Glutamatergic neuron (in vitro differentiated cells): ENCODE results near the gene GJD2. TPM values are rescaled to one million over a fixed set of nuclear protein-coding genes. Genes with fewer than 3 reads are reported as not detected.

Experiments
- DNase-seq: peaks from one replicate; pipeline ENCODE4 v3.0.0; 2022
- H3K27ac Mint-ChIP-seq: one replicate; pipeline ENCODE4 v1.8.0; 2020; ENCODE audit warnings: mild to moderate bottlenecking, mixed read lengths, inconsistent platforms; ENCODE audit not compliant: unreplicated experiment
- H3K27me3 Mint-ChIP-seq: one replicate; pipeline ENCODE4 v1.8.0; 2020; ENCODE audit warnings: mild to moderate bottlenecking, moderate library complexity, mixed read lengths, inconsistent platforms; ENCODE audit not compliant: unreplicated experiment
- H3K36me3 Mint-ChIP-seq: one replicate; pipeline ENCODE4 v1.8.0; 2020; ENCODE audit warnings: mild to moderate bottlenecking, mixed read lengths, inconsistent platforms; ENCODE audit not compliant: unreplicated experiment
- H3K4me1 Mint-ChIP-seq: one replicate; pipeline ENCODE4 v1.8.0; 2020; ENCODE audit warnings: mild to moderate bottlenecking, low read depth, mixed read lengths, inconsistent platforms; ENCODE audit not compliant: unreplicated experiment
- H3K4me3 Mint-ChIP-seq: one replicate; pipeline ENCODE4 v1.8.0; 2020; ENCODE audit warnings: mild to moderate bottlenecking, mixed read lengths, inconsistent platforms; ENCODE audit not compliant: unreplicated experiment
- H3K9me3 Mint-ChIP-seq: one replicate; pipeline ENCODE4 v1.8.0; 2020; ENCODE audit warnings: mild to moderate bottlenecking, moderate library complexity, mixed read lengths, inconsistent platforms; ENCODE audit not compliant: unreplicated experiment
- total RNA-seq: library from RNA; stranded (reverse); fragmentation: NEBNext Ultra II Directional; extraction: Animal tissue kit (Norgen Biotek cat#: 25700); gene quantifications from one replicate; pipeline ENCODE4 v1.2.1, GENCODE V29; 2021; ENCODE audit not compliant: unreplicated experiment
- TF ChIP-seq, protein P1 (sequence below): fragments of 200-600 bp; sonication (generic); IDR thresholded peaks from one replicate; pipeline ENCODE4 v1.5.0; 2021; ENCODE audit not compliant: partially characterized antibody, unreplicated experiment

Gene GJD2
- total RNA-seq, 1 donor from 2014 or later, result 3.3 TPM

DNA sequence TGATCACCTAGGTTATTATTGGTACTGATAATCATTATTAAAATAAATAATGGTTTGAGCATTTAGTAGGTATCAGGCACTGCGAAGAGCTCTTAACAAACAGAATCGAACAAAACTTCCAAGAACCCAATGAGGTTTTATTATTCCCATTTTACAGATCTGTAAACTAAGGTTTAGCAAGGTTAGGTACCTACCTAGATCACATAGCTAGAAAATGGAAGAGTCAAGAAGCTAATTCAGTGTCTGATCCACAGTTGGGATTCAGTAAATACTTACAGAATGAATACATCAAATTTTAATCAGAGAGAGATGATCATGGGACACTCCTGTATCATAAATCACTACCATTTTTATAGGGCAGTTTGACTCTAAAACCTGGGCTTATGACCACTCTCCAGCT lies 15.5 kb downstream of the GJD2 start:
- Mint-ChIP-seq H3K4me1 (peaks cover 15% of the 10 kb centered on the region), H3K4me3 (no peak overlapping the region), H3K27me3 (peaks cover 2% of the 10 kb centered on the region), H3K27ac (no peak overlapping the region), H3K9me3 (no peaks in the 10 kb centered on the region), H3K36me3 (no peaks in the 10 kb centered on the region)
- no peak for DNase-seq
- TF ChIP-seq, protein P1, sequence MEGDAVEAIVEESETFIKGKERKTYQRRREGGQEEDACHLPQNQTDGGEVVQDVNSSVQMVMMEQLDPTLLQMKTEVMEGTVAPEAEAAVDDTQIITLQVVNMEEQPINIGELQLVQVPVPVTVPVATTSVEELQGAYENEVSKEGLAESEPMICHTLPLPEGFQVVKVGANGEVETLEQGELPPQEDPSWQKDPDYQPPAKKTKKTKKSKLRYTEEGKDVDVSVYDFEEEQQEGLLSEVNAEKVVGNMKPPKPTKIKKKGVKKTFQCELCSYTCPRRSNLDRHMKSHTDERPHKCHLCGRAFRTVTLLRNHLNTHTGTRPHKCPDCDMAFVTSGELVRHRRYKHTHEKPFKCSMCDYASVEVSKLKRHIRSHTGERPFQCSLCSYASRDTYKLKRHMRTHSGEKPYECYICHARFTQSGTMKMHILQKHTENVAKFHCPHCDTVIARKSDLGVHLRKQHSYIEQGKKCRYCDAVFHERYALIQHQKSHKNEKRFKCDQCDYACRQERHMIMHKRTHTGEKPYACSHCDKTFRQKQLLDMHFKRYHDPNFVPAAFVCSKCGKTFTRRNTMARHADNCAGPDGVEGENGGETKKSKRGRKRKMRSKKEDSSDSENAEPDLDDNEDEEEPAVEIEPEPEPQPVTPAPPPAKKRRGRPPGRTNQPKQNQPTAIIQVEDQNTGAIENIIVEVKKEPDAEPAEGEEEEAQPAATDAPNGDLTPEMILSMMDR, result no peak

DNA sequence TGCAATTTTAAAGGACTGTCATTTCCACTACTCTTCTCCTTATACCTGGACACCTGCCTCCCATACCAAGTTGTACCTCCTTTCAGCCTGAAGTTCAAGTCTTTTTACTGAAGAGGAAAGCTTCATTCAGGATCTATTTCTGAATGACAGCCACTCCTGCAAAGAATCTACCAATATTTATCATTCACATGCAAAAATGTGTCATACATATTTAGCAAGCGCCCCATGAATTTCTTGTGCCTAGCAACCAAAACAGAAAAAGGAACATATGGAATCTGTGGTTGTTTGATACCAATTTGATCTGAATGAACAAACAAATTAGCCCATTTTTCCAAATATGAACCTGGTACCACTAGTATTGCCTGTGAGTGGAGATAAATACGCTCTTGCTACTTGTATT lies 16.8 kb downstream of the GJD2 start:
- Mint-ChIP-seq H3K4me3 (no peak overlapping the region), H3K36me3 (no peaks in the 10 kb centered on the region), H3K27me3 (peaks cover 2% of the 10 kb centered on the region), H3K27ac (no peak overlapping the region), H3K9me3 (peaks cover 3% of the 10 kb centered on the region), H3K4me1 (peaks cover 15% of the 10 kb centered on the region)
- DNase-seq, result no peak
- TF ChIP-seq, protein P1, result no peak

DNA sequence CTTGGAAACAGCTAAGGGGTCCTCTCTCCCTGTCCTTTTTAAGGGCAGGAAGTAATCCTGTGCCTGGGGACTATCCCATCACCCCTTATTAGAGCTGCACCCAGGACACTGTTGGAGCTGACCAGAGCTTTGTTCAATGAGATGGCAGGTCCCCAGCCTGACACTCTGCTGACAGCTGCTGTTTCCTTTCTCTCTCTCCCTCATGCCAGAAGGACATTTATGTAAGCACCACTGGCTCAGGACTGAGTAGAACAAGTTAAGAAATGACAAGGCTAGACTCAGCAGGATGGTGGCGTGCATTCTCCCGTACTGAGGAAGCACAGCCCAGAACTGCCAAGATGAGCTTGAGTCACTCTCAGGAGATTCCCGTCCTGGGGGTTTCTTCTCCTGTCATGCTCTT lies 17.3 kb downstream of the GJD2 start:
- TF ChIP-seq, protein P1, result no peak
- H3K9me3 Mint-ChIP-seq, result peaks cover 3% of the 10 kb centered on the region
- peaks cover 2% of the 10 kb centered on the region for H3K27me3 Mint-ChIP-seq
- DNase-seq, result no peak
- no peak overlapping the region for H3K4me3 Mint-ChIP-seq
- H3K27ac Mint-ChIP-seq, result no peak overlapping the region
- H3K4me1 Mint-ChIP-seq, result peaks cover 15% of the 10 kb centered on the region
- H3K36me3 Mint-ChIP-seq, result no peaks in the 10 kb centered on the region

DNA sequence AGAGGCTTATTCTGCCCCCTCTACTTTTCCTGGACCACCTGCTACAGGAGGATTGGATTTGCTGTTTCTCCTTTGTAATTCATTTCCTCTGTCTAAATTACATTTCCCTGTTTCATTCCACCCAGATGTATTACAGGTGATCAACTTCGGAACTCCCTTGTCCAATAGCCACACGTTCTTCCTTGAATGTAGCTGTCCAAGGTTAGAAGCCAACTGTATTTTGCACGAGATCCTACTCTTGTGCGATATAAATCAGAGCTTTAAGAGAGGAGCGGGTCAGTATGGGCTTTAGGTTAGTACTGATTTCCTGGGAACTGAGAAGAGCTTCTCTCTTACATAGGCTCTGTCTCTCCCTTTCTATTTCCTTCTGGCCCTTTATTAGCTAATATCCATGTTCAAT lies 20.5 kb downstream of the GJD2 start:
- Mint-ChIP-seq H3K4me1 (peaks cover 15% of the 10 kb centered on the region), H3K4me3 (no peak overlapping the region), H3K27me3 (peaks cover 2% of the 10 kb centered on the region), H3K36me3 (no peaks in the 10 kb centered on the region), H3K9me3 (peaks cover 4% of the 10 kb centered on the region), H3K27ac (no peak overlapping the region)
- TF ChIP-seq, protein P1, result no peak
- DNase-seq, result no peak

DNA sequence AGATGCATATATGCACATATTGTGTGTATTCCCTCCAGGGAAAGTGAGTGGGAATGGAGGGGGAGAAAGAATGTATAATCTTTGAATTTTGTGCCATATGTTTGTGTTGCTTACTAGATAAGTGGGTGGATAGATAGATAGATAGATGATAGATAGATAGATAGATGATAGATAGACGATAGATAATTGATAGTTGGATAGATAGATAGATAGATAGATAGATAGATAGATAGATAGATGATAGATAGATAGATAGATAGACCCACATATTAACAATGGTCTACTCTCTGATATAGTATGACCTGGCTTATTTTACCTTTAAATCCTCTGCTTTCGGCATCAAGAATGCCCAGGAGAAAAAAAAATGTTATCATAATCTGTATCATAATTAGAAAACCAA lies 21.2 kb downstream of the GJD2 start:
- H3K4me1 Mint-ChIP-seq, result peaks cover 16% of the 10 kb centered on the region
- H3K9me3 Mint-ChIP-seq, result peaks cover 7% of the 10 kb centered on the region
- TF ChIP-seq, protein P1, result no peak
- H3K4me3 Mint-ChIP-seq, result no peak overlapping the region
- peaks cover 2% of the 10 kb centered on the region for H3K27me3 Mint-ChIP-seq
- no peak overlapping the region for H3K27ac Mint-ChIP-seq
- H3K36me3 Mint-ChIP-seq, result no peaks in the 10 kb centered on the region
- no peak for DNase-seq
